HepG2 (cell line): Measurements from ENCODE around the gene AHCYL1. TPM values are rescaled to one million over a fixed set of nuclear protein-coding genes. Genes with fewer than 3 reads are reported as not detected.

Experiments
- AKAP8 ChIP-seq: sonication (generic); formaldehyde crosslinking; IDR thresholded peaks from 2 replicates; pipeline ENCODE4 v1.5.1; 2020; ENCODE audit warnings: mild to moderate bottlenecking, missing genetic modification reagents
- BCLAF1 ChIP-seq: fragments of 450-650 bp; IDR thresholded peaks from 2 replicates; pipeline ENCODE4 v1.6.1; 2017; ENCODE audit warnings: mild to moderate bottlenecking
- CEBPB ChIP-seq: IDR thresholded peaks from 2 replicates; pipeline ENCODE4 v1.6.1; 2011; ENCODE audit warnings: low read depth, low read length, improper control_type of control experiment, borderline replicate concordance
- CEBPZ ChIP-seq: IDR thresholded peaks from 2 replicates; pipeline ENCODE4 v1.6.1; 2012; ENCODE audit warnings: low read length, improper control_type of control experiment
- FOSL1 ChIP-seq: sonication (generic); formaldehyde crosslinking; IDR thresholded peaks from 2 replicates; pipeline ENCODE4 v1.9.0; 2021; ENCODE audit warnings: missing genetic modification reagents, borderline replicate concordance
- FOXA3 ChIP-seq: IDR thresholded peaks from 2 replicates; pipeline ENCODE4 v1.6.1; 2016; ENCODE audit warnings: missing genetic modification reagents, missing compliant biosample characterization
- FOXP4 ChIP-seq: sonication (generic); formaldehyde crosslinking; IDR thresholded peaks from 2 replicates; pipeline ENCODE4 v1.4.0; 2020; ENCODE audit warnings: missing genetic modification reagents
- GATA4 ChIP-seq: sonication (generic); IDR thresholded peaks from 2 replicates; pipeline ENCODE4 v1.6.1; 2016; ENCODE audit warnings: antibody characterized with exemption, low read depth, borderline replicate concordance
- PPARG ChIP-seq: conservative IDR thresholded peaks from 2 replicates; pipeline ENCODE4 v1.6.1; 2016; ENCODE audit warnings: missing biosample characterization, missing genetic modification reagents
- REL ChIP-seq: sonication (generic); formaldehyde crosslinking; conservative IDR thresholded peaks from 2 replicates; pipeline ENCODE4 v1.8.0; 2022; ENCODE audit warnings: mild to moderate bottlenecking, missing genetic modification reagents, moderate library complexity
- SNAPC4 ChIP-seq: sonication (generic); formaldehyde crosslinking; IDR thresholded peaks from 2 replicates; pipeline ENCODE4 v1.4.0; 2020; ENCODE audit warnings: mild to moderate bottlenecking, missing genetic modification reagents
- ZMAT5 ChIP-seq: sonication (generic); formaldehyde crosslinking; IDR thresholded peaks from 2 replicates; pipeline ENCODE4 v1.5.0; 2020; ENCODE audit warnings: mild to moderate bottlenecking, low read depth, missing genetic modification reagents, borderline replicate concordance
- ZNF224 ChIP-seq: sonication (generic); formaldehyde crosslinking; IDR thresholded peaks from 2 replicates; pipeline ENCODE4 v1.5.0; 2020; ENCODE audit warnings: mild to moderate bottlenecking, missing genetic modification reagents
- ZNF468 ChIP-seq: sonication (generic); formaldehyde crosslinking; IDR thresholded peaks from 2 replicates; pipeline ENCODE4 v1.8.0; 2022; ENCODE audit warnings: mild to moderate bottlenecking, moderate library complexity, missing genetic modification reagents
- ZNF510 ChIP-seq: sonication (generic); formaldehyde crosslinking; IDR thresholded peaks from 2 replicates; pipeline ENCODE4 v1.4.0; 2020; ENCODE audit warnings: low read depth, mild to moderate bottlenecking, missing genetic modification reagents
- ZSCAN25 ChIP-seq: sonication (generic); formaldehyde crosslinking; IDR thresholded peaks from 2 replicates; pipeline ENCODE4 v1.8.0; 2022; ENCODE audit warnings: mild to moderate bottlenecking, missing genetic modification reagents
- polyA plus RNA-seq, 8 experiments: library from polyadenylated mRNA; depleted of rRNA in 3 of 8; stranded (reverse) in 7 of 8; unstranded in 1 of 8; fragments of >200 nt; fragmentation: Illumina TruSeq in 4 of 8; extraction: Trizol in 4 of 8; gene quantifications; 2 replicates each; pipeline versions ENCODE4 v1.2.1 to v1.2.3, GENCODE V29; 2011 to 2016; ENCODE audit warnings: low read depth in 4 of 8, missing spikeins in 1 of 8, mixed read lengths in 1 of 8; ENCODE audit not compliant: insufficient read depth in 1 of 8
- total RNA-seq, 5 experiments: library from RNA; depleted of rRNA; stranded (reverse); fragments of >200 nt; fragmentation: Illumina TruSeq; extraction: Trizol; gene quantifications; 2 replicates each; pipeline ENCODE4 v1.2.3, GENCODE V29; 2016; ENCODE audit warnings: low read depth in 1 of 5

AHCYL1 gene
- total and polyA plus RNA-seq, 2 of the 13 experiments (the other 11 are each of a cell fraction or from before 2014, with no cell fraction given), result 40.9 to 76.3 TPM

GRCh38 chr1:109980324-109981003 lies 4.1 kb upstream of the AHCYL1 start (continued):
- no peak for TF ChIP-seq FOSL1 (CRISPR knock-in tag)
- TF ChIP-seq ZNF468 (CRISPR knock-in tag), result no peak
- TF ChIP-seq FOXA3 (CRISPR knock-in tag), result no peak
- no peak for TF ChIP-seq CEBPZ
- TF ChIP-seq CEBPB, result 0 out of 2 replicates have a peak, but pooled peaks have one; percentile 1
- no peak for TF ChIP-seq ZMAT5 (CRISPR knock-in tag)
- TF ChIP-seq ZSCAN25 (CRISPR knock-in tag), result no peak
- TF ChIP-seq GATA4, result no peak
- TF ChIP-seq ZNF510 (CRISPR knock-in tag), result no peak
- TF ChIP-seq REL, result no peak
- TF ChIP-seq SNAPC4 (CRISPR knock-in tag), result no peak
- no peak for TF ChIP-seq FOXP4 (CRISPR knock-in tag)
- no peak for TF ChIP-seq BCLAF1
- TF ChIP-seq ZNF224 (CRISPR knock-in tag), result no peak
- no peak for TF ChIP-seq AKAP8 (CRISPR knock-in tag)
- TF ChIP-seq PPARG (CRISPR knock-in tag), result peak; percentile 39
